SK-N-MC (cell line): ENCODE measurements around the gene HOXC12.

Experiments
- DNase-seq: peaks from one replicate; pipeline ENCODE4 v3.0.0-alpha.2; 2011; ENCODE audit warnings: low read depth, low spot score
- H3K27ac ChIP-seq: fragments of 200-600 bp; sonication (generic); 2 replicates; pipeline ENCODE4 v1.5.1; 2016; ENCODE audit warnings: mixed run types
- H3K36me3 ChIP-seq: fragments of 200-600 bp; sonication (generic); 2 replicates; pipeline ENCODE4 v1.6.1; 2017; ENCODE audit warnings: antibody characterized with exemption, low read length, mixed read lengths; ENCODE audit not compliant: insufficient read depth
- H3K4me3 ChIP-seq: fragments of 200-600 bp; sonication (generic); 2 replicates; pipeline ENCODE4 v1.5.1; 2016
- H3K9ac ChIP-seq: fragments of 200-600 bp; sonication (generic); 2 replicates; pipeline ENCODE4 v1.8.0; 2017; ENCODE audit warnings: mixed run types, mixed read lengths; ENCODE audit not compliant: insufficient read length
- H3K9me3 ChIP-seq: fragments of 200-600 bp; sonication (generic); 2 replicates; pipeline ENCODE4 v1.6.1; 2017; ENCODE audit warnings: low read depth, mild to moderate bottlenecking, antibody characterized with exemption, low read length, moderate library complexity, mixed read lengths
- EZH2 ChIP-seq: fragments of 200-600 bp; sonication (generic); IDR thresholded peaks from one replicate; pipeline ENCODE4 v1.6.1; 2017; ENCODE audit warnings: antibody characterized with exemption
- FOXP2 ChIP-seq: optimal IDR thresholded peaks from 2 replicates; pipeline ENCODE3; 2011; ENCODE audit warnings: mild to moderate bottlenecking, moderate library complexity; ENCODE audit not compliant: insufficient read depth; ENCODE audit errors: extremely low read length, control extremely low read depth
- POLR2AphosphoS5 ChIP-seq: IDR thresholded peaks from 2 replicates; pipeline ENCODE4 v1.6.1; 2012; ENCODE audit warnings: mild to moderate bottlenecking, low read depth, low read length, borderline replicate concordance

HOXC12 gene

GRCh38 chr12:53966385-53967133 lies 11.9 kb downstream of the HOXC12 start:
- Histone ChIP-seq H3K27ac (peak overlapping the region; percentile 94), H3K9ac (peak overlapping the region; percentile 84), H3K4me3 (peak overlapping the region; percentile 94), H3K36me3 (peaks cover 25% of the 10 kb centered on the region), H3K9me3 (no peaks in the 10 kb centered on the region)
- DNase-seq, result no peak
- TF ChIP-seq POLR2AphosphoS5 (no peak; the same call in 1 of the 2 replicates), EZH2 (no peak), FOXP2 (no peak)

- Histone ChIP-seq H3K36me3 (peaks cover 17% of the 10 kb centered on the region), H3K27ac (peak overlapping the region; percentile 94), H3K9ac (peak overlapping the region; percentile 84), H3K9me3 (no peaks in the 10 kb centered on the region), H3K4me3 (peak overlapping the region; percentile 94)
- no peak for TF ChIP-seq EZH2
- no peak for DNase-seq
Measured at GRCh38 chr12:53967421-53967925, 12.8 kb downstream of the HOXC12 start.

- peaks cover 12% of the 10 kb centered on the region for H3K36me3 ChIP-seq
- peak overlapping the region; percentile 94 for H3K4me3 ChIP-seq
- TF ChIP-seq FOXP2 (peak; percentile 58), EZH2 (no peak)
- peak overlapping the region; percentile 94 for H3K27ac ChIP-seq
- no peaks in the 10 kb centered on the region for H3K9me3 ChIP-seq
- DNase-seq, result no peak
- peak overlapping the region; percentile 84 for H3K9ac ChIP-seq
Measured at GRCh38 chr12:53968214-53969127, 13.8 kb downstream of the HOXC12 start.

- Histone ChIP-seq H3K4me3 (no peak overlapping the region), H3K9me3 (no peaks in the 10 kb centered on the region)
- TF ChIP-seq POLR2AphosphoS5, result no peak
- TF ChIP-seq FOXP2, result no peak
- TF ChIP-seq EZH2, result no peak
Measured at GRCh38 chr12:53969588-53970259, 15.0 kb downstream of the HOXC12 start.

GRCh38 chr12:53970451-53970850 lies 15.7 kb downstream of the HOXC12 start:
- TF ChIP-seq FOXP2, result no peak
- no peak for TF ChIP-seq POLR2AphosphoS5
- no peak for TF ChIP-seq EZH2
- Histone ChIP-seq H3K9me3 (no peaks in the 10 kb centered on the region), H3K27ac (no peak overlapping the region), H3K36me3 (peaks cover 2% of the 10 kb centered on the region), H3K4me3 (no peak overlapping the region), H3K9ac (no peak overlapping the region)
- DNase-seq, result no peak

More at GRCh38 chr12:53969588-53970259, 15.0 kb downstream of the HOXC12 start:
- Histone ChIP-seq H3K27ac (peak overlapping the region; percentile 94), H3K9ac (no peak overlapping the region), H3K36me3 (0 out of 2 replicates have a peak, but pooled peaks cover 6% of the 10 kb centered on the region)
- no peak for DNase-seq

- Histone ChIP-seq H3K4me3 (no peak overlapping the region), H3K36me3 (peaks cover 8% of the 10 kb centered on the region), H3K9ac (no peak overlapping the region), H3K9me3 (no peaks in the 10 kb centered on the region), H3K27ac (no peak overlapping the region)
- TF ChIP-seq POLR2AphosphoS5, result no peak
- TF ChIP-seq EZH2, result no peak
- no peak for TF ChIP-seq FOXP2
- DNase-seq, result no peak
Measured at GRCh38 chr12:53971129-53971528, 16.4 kb downstream of the HOXC12 start.

DNA sequence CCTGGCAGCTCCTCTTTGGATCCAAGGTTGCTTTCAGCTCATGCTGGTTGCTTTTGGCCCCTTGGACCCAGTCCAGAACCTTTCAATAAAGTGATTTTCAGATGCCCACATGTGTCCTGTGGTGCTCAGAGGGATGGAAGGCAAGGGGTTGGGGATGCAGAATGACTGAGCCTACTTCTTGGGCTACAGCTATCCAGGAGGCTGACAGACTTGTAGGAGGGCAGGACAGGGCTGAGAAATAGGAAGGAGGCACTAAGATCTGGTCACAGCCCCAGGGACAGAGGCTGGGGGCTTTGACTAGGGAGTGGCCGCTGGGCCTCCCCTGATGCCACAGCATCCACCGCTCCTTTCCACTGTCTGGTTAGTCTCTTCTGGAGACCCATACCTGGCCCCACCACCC lies 17.0 kb downstream of the HOXC12 start:
- Histone ChIP-seq H3K36me3 (peaks cover 8% of the 10 kb centered on the region), H3K27ac (no peak overlapping the region), H3K4me3 (no peak overlapping the region), H3K9ac (no peak overlapping the region), H3K9me3 (no peaks in the 10 kb centered on the region)
- no peak for TF ChIP-seq FOXP2
- TF ChIP-seq EZH2, result no peak
- no peak for TF ChIP-seq POLR2AphosphoS5
- no peak for DNase-seq
